IMR-90 (cell line): Measurements from ENCODE around the gene NAT14. TPM values are rescaled to one million over a fixed set of nuclear protein-coding genes. Genes with fewer than 3 reads are reported as not detected.

ENCODE experiments used
- ATAC-seq: fragments of 200-7000 bp; cut with Tn5 transposase; 2 replicates; pipeline ENCODE4 v1.9.1; 2020; ENCODE audit warnings: low read depth, mild to moderate bottlenecking, moderate library complexity
- BruUV-seq: library from RNA; stranded (reverse); fragments of 400-500 nt; replicated peaks from 2 replicates; lab custom pipeline; 2021; lab: Mats Ljungman, UMichigan
- CTCF ChIA-PET: fragments of 300-600 bp; formaldehyde crosslinking; extraction: SDS; loops from one replicate; lab custom pipeline; 2021; ENCODE audit warnings: antibody characterized with exemption; lab: Yijun Ruan, JAX
- POLR2A ChIA-PET: fragments of 300-600 bp; sonication (Branson Sonifier 250); formaldehyde crosslinking; loops from one replicate; lab custom pipeline; 2022; ENCODE audit warnings: antibody characterized with exemption; ENCODE audit not compliant: unreplicated experiment; lab: Charles Lee
- DNase-seq: peaks from one replicate; pipeline ENCODE4 v3.0.0; 2013
- H2AFZ ChIP-seq: replicated peaks from 2 replicates; pipeline ENCODE3; 2013; ENCODE audit warnings: low read length, mild to moderate bottlenecking; ENCODE audit not compliant: poor library complexity
- H2AK5ac ChIP-seq: 2 replicates; pipeline ENCODE4 v1.6.1; 2013; ENCODE audit warnings: low read depth, low read length, inconsistent platforms
- H2AK9ac ChIP-seq: replicated peaks from 2 replicates; pipeline ENCODE3; 2013; ENCODE audit warnings: mild to moderate bottlenecking, low read depth, low read length, moderate library complexity; ENCODE audit not compliant: poor library complexity
- H2BK120ac ChIP-seq: 2 replicates; pipeline ENCODE4 v1.6.1; 2013; ENCODE audit warnings: low read depth, low read length, inconsistent platforms
- H2BK15ac ChIP-seq: 3 replicates; pipeline ENCODE4 v1.6.1; 2013; ENCODE audit warnings: low read depth, low read length, inconsistent platforms
- H2BK20ac ChIP-seq: 2 replicates; pipeline ENCODE4 v1.6.1; 2013; ENCODE audit warnings: low read depth, mild to moderate bottlenecking, inconsistent platforms, low read length, moderate library complexity
- H2BK5ac ChIP-seq: 2 replicates; pipeline ENCODE4 v1.6.1; 2013; ENCODE audit warnings: mild to moderate bottlenecking, low read depth, low read length, inconsistent platforms; ENCODE audit not compliant: poor library complexity, severe bottlenecking
- H3K14ac ChIP-seq: replicated peaks from 2 replicates; pipeline ENCODE4 v1.6.1; 2013; ENCODE audit warnings: low read depth, low read length, inconsistent platforms
- H3K18ac ChIP-seq: 2 replicates; pipeline ENCODE4 v1.6.1; 2013; ENCODE audit warnings: low read depth, low read length, control low read depth
- H3K23ac ChIP-seq: 2 replicates; pipeline ENCODE4 v1.6.1; 2013; ENCODE audit warnings: low read depth, low read length, inconsistent platforms
- H3K27ac ChIP-seq: 2 replicates; pipeline ENCODE4 v1.5.1; 2013; ENCODE audit warnings: mild to moderate bottlenecking, control low read depth, low read length; ENCODE audit not compliant: insufficient read depth
- H3K27me3 ChIP-seq: 2 replicates; pipeline ENCODE4 v1.6.1; 2013; ENCODE audit warnings: low read length; ENCODE audit not compliant: control insufficient read depth, insufficient read depth
- H3K36me3 ChIP-seq: 2 replicates; pipeline ENCODE4 v1.6.1; 2013; ENCODE audit warnings: low read length, mixed read lengths; ENCODE audit not compliant: control insufficient read depth, insufficient read depth
- H3K4ac ChIP-seq: 2 replicates; pipeline ENCODE4 v1.6.1; 2013; ENCODE audit warnings: low read depth, low read length, inconsistent platforms
- H3K4me1 ChIP-seq: 2 replicates; pipeline ENCODE4 v1.6.1; 2013; ENCODE audit warnings: low read length, mixed read lengths; ENCODE audit not compliant: control insufficient read depth, insufficient read depth
- H3K4me2 ChIP-seq: 2 replicates; pipeline ENCODE4 v1.6.1; 2013; ENCODE audit warnings: low read depth, mild to moderate bottlenecking, control low read depth, low read length, moderate library complexity
- H3K4me3 ChIP-seq: 2 replicates; pipeline ENCODE4 v1.5.1; 2013; ENCODE audit warnings: low read depth, mild to moderate bottlenecking, control low read depth, low read length, moderate library complexity; ENCODE audit not compliant: insufficient read depth
- H3K56ac ChIP-seq: 2 replicates; pipeline ENCODE4 v1.6.1; 2013; ENCODE audit warnings: low read length, inconsistent platforms; ENCODE audit not compliant: insufficient read depth; ENCODE audit errors: extremely low read depth
- H3K79me1 ChIP-seq, 2 experiments: 2 replicates each; pipeline ENCODE4 v1.6.1; 2013; ENCODE audit warnings: low read length in 2 of 2, inconsistent platforms in 1 of 2, low read depth in 1 of 2
- H3K9ac ChIP-seq: 2 replicates; pipeline ENCODE4 v1.6.1; 2013; ENCODE audit warnings: low read depth, low read length, control low read depth
- H3K9me1 ChIP-seq: 2 replicates; pipeline ENCODE4 v1.6.1; 2013; ENCODE audit warnings: low read length, inconsistent platforms; ENCODE audit not compliant: insufficient read depth
- H3K9me3 ChIP-seq: 2 replicates; pipeline ENCODE4 v1.6.1; 2013; ENCODE audit warnings: low read length; ENCODE audit not compliant: control insufficient read depth, insufficient read depth
- H4K20me1 ChIP-seq: 2 replicates; pipeline ENCODE4 v1.6.1; 2013; ENCODE audit warnings: low read length, inconsistent platforms; ENCODE audit not compliant: insufficient read depth
- H4K5ac ChIP-seq: 2 replicates; pipeline ENCODE4 v1.6.1; 2013; ENCODE audit warnings: mild to moderate bottlenecking, low read depth, low read length, control low read depth
- H4K8ac ChIP-seq, 2 experiments: 2 replicates each; pipeline ENCODE4 v1.6.1; 2013; ENCODE audit warnings: low read depth in 2 of 2, low read length in 2 of 2, control low read depth in 1 of 2, inconsistent platforms in 1 of 2
- H4K91ac ChIP-seq: 2 replicates; pipeline ENCODE4 v1.6.1; 2013; ENCODE audit warnings: low read depth, low read length, inconsistent platforms; ENCODE audit not compliant: insufficient read depth
- BHLHE40 ChIP-seq: fragments of 150-350 bp; IDR thresholded peaks from 2 replicates; pipeline ENCODE4 v1.6.1; 2016; ENCODE audit warnings: mild to moderate bottlenecking, low read depth, low read length
- CEBPB ChIP-seq: IDR thresholded peaks from 2 replicates; pipeline ENCODE4 v1.6.1; 2012; ENCODE audit warnings: low read depth, low read length, improper control_type of control experiment
- CHD1 ChIP-seq: IDR thresholded peaks from 2 replicates; pipeline ENCODE4 v1.6.1; 2012; ENCODE audit warnings: low read depth, low read length, improper control_type of control experiment
- FOS ChIP-seq: fragments of 150-350 bp; IDR thresholded peaks from 2 replicates; pipeline ENCODE4 v1.6.1; 2016; ENCODE audit warnings: low read depth, low read length
- MAFK ChIP-seq: IDR thresholded peaks from 2 replicates; pipeline ENCODE4 v1.6.1; 2012; ENCODE audit warnings: low read depth, low read length, improper control_type of control experiment
- MAZ ChIP-seq: IDR thresholded peaks from 2 replicates; pipeline ENCODE4 v1.6.1; 2012; ENCODE audit warnings: low read depth, mild to moderate bottlenecking, low read length, improper control_type of control experiment, moderate library complexity, borderline replicate concordance
- MXI1 ChIP-seq: IDR thresholded peaks from 2 replicates; pipeline ENCODE4 v1.6.1; 2012; ENCODE audit warnings: low read depth, mild to moderate bottlenecking, low read length, moderate library complexity, borderline replicate concordance
- NFE2L2 ChIP-seq: fragments of 150-350 bp; IDR thresholded peaks from 2 replicates; pipeline ENCODE4 v1.6.1; 2016; ENCODE audit warnings: low read depth, mild to moderate bottlenecking, low read length
- POLR2A ChIP-seq: IDR thresholded peaks from 2 replicates; pipeline ENCODE4 v1.6.1; 2012; ENCODE audit warnings: mild to moderate bottlenecking, low read depth, low read length
- RAD21 ChIP-seq: IDR thresholded peaks from 2 replicates; pipeline ENCODE4 v1.6.1; 2012; ENCODE audit warnings: low read length, improper control_type of control experiment
- RCOR1 ChIP-seq: IDR thresholded peaks from 2 replicates; pipeline ENCODE4 v1.6.1; 2012; ENCODE audit warnings: mild to moderate bottlenecking, low read length, improper control_type of control experiment; ENCODE audit not compliant: insufficient replicate concordance
- RFX5 ChIP-seq: IDR thresholded peaks from 2 replicates; pipeline ENCODE4 v1.8.0; 2012; ENCODE audit warnings: low read depth, mild to moderate bottlenecking, low read length, moderate library complexity
- SMC3 ChIP-seq: fragments of 150-350 bp; IDR thresholded peaks from 2 replicates; pipeline ENCODE4 v1.6.1; 2016; ENCODE audit warnings: low read depth, mild to moderate bottlenecking, antibody characterized with exemption, low read length, moderate library complexity
- WGBS, 2 experiments: methylation state at CpG; one replicate each; pipeline versions ENCODE4 v1.1.5 to v1.1.7; 2013; ENCODE audit warnings: missing lambda C conversion rate in 2 of 2; ENCODE audit not compliant: insufficient read length in 1 of 2; ENCODE audit errors: extremely low coverage in 2 of 2; 5-methylcytosine and 5-hydroxymethylcytosine counted together
- dilution Hi-C: fragments of 300-500 bp; cut with HindIII; formaldehyde crosslinking; loops from one replicate; pipeline ENCODE4 v1.14.3; 2018; ENCODE audit warnings: low sequenced_read_pairs; ENCODE audit not compliant: unreplicated experiment
- in situ Hi-C: fragments of 300-500 bp; cut with MboI; formaldehyde crosslinking; loops from 3 replicates; pipeline ENCODE4 v1.14.3; 2019; ENCODE audit warnings: low sequenced_read_pairs, inconsistent platforms, mixed read lengths
- intact Hi-C: fragments of 100-400 bp; cut with micrococcal nuclease; formaldehyde crosslinking; loops from 2 replicates; pipeline ENCODE4 v1.10.0; 2022
- polyA plus RNA-seq, 3 experiments: library from polyadenylated mRNA; depleted of rRNA; stranded (reverse); fragments of >200 nt; gene quantifications; 2 replicates each; pipeline ENCODE4 v1.2.3, GENCODE V29; 2012; ENCODE audit warnings: low replicate concordance in 1 of 3
- total RNA-seq: library from RNA; depleted of rRNA; stranded (reverse); fragments of >200 nt; gene quantifications from 2 replicates; pipeline ENCODE4 v1.2.3, GENCODE V29; 2012
- TF ChIP-seq, protein P1 (sequence below): conservative IDR thresholded peaks from 2 replicates; pipeline ENCODE4 v1.5.1; 2012; ENCODE audit warnings: mild to moderate bottlenecking, low read depth, low read length, improper control_type of control experiment
- TF ChIP-seq, protein P2 (sequence below): fragments of 150-350 bp; IDR thresholded peaks from 2 replicates; pipeline ENCODE4 v1.6.1; 2017; ENCODE audit warnings: mild to moderate bottlenecking, antibody characterized with exemption, low read length, low read depth
- TF ChIP-seq, protein P3 (sequence below): fragments of 150-350 bp; IDR thresholded peaks from 2 replicates; pipeline ENCODE4 v1.6.1; 2016; ENCODE audit warnings: low read depth, mild to moderate bottlenecking, low read length, moderate library complexity, borderline replicate concordance

NAT14 gene
- total and polyA plus RNA-seq, 2 of the 4 experiments (the other 2 are of a cell fraction), result 4.3 to 41.2 TPM

DNA sequence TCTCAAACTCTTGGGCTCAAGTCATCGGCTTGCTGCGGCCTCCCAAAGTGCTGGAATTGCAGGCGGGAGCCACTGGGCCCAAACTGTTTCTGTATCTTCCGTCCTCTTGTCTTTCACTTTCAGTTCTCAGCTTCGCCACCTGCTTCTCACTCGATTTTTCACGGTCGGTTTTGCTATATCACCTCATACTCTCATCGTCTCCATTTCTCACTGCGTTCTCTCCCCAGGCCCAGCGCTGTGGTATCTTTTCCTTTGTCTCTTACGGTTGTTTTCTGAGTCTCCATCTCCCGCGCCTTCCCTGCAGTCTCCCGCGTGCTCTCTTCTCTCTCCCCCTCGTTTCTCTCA, 18.1 kb downstream of the NAT14 start:
- H3K4me2 ChIP-seq, result no peak overlapping the region
- H3K9ac ChIP-seq, result no peak overlapping the region
- H3K18ac ChIP-seq, result no peak overlapping the region
- BruUV-seq, result no TSS peak
- H3K23ac ChIP-seq, result no peak overlapping the region
- no peak overlapping the region for H2BK5ac ChIP-seq
- no peak overlapping the region; a peak in 1 of 4 replicates for H4K8ac ChIP-seq
- 88% methylated on average over 15 of the region's 17 CpGs; no CpG with 5 or more reads in 1 of the 2 experiments for WGBS, 2 experiments
- H2AK9ac ChIP-seq, result peak overlapping the region; percentile 80
- no peaks in the 10 kb centered on the region for H3K4me1 ChIP-seq
- H3K9me1 ChIP-seq, result no peaks in the 10 kb centered on the region
- dilution Hi-C loops (no loop called here), in situ Hi-C loops (no loop called here), intact Hi-C loops (loop anchor here (5.0 kb wide), 1 partner anchor 96 kb away; the partner anchor contains the start of gene UBE2S)
- H3K36me3 ChIP-seq, result peaks cover 10% of the 10 kb centered on the region; the same call in 1 of the 2 replicates
- H2AK5ac ChIP-seq, result no peak overlapping the region
- no peak overlapping the region for H3K4me3 ChIP-seq
- no peak for DNase-seq
- H3K27me3 ChIP-seq, result no peaks in the 10 kb centered on the region
- POLR2A ChIA-PET, result no interaction called here
- no peak overlapping the region for H3K27ac ChIP-seq
- H2BK120ac ChIP-seq, result no peak overlapping the region
- no peak overlapping the region for H3K56ac ChIP-seq
- H4K20me1 ChIP-seq, result no peaks in the 10 kb centered on the region
- no peak overlapping the region for H3K4ac ChIP-seq
- no peak overlapping the region for H2BK15ac ChIP-seq
- no peak overlapping the region for H2BK20ac ChIP-seq
- no peak overlapping the region for H4K5ac ChIP-seq
- H4K91ac ChIP-seq, result no peak overlapping the region
- CTCF ChIA-PET, result interaction anchor here (0.5 to 1.8 kb wide), 12 partner anchors 8 to 131 kb away, joined by 3 to 24 read pairs (median 6); partner anchors contain the start of genes ISOC2, ZNF628 and ZNF865
- no peaks in the 10 kb centered on the region for H3K9me3 ChIP-seq
- no peaks in the 10 kb centered on the region for H3K79me1 ChIP-seq
- no peak for ATAC-seq
- H2AFZ ChIP-seq, result peak overlapping the region; percentile 97
- TF ChIP-seq RAD21, result no peak
- TF ChIP-seq SMC3, result no peak
- no peak for TF ChIP-seq CEBPB
- TF ChIP-seq FOS, result no peak
- no peak for TF ChIP-seq RFX5
- TF ChIP-seq RCOR1, result no peak
- no peak for TF ChIP-seq NFE2L2
- no peak for TF ChIP-seq POLR2A
- TF ChIP-seq MXI1, result no peak
- TF ChIP-seq, protein P1, sequence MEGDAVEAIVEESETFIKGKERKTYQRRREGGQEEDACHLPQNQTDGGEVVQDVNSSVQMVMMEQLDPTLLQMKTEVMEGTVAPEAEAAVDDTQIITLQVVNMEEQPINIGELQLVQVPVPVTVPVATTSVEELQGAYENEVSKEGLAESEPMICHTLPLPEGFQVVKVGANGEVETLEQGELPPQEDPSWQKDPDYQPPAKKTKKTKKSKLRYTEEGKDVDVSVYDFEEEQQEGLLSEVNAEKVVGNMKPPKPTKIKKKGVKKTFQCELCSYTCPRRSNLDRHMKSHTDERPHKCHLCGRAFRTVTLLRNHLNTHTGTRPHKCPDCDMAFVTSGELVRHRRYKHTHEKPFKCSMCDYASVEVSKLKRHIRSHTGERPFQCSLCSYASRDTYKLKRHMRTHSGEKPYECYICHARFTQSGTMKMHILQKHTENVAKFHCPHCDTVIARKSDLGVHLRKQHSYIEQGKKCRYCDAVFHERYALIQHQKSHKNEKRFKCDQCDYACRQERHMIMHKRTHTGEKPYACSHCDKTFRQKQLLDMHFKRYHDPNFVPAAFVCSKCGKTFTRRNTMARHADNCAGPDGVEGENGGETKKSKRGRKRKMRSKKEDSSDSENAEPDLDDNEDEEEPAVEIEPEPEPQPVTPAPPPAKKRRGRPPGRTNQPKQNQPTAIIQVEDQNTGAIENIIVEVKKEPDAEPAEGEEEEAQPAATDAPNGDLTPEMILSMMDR, result no peak
- no peak for TF ChIP-seq CHD1
- TF ChIP-seq, protein P2, sequence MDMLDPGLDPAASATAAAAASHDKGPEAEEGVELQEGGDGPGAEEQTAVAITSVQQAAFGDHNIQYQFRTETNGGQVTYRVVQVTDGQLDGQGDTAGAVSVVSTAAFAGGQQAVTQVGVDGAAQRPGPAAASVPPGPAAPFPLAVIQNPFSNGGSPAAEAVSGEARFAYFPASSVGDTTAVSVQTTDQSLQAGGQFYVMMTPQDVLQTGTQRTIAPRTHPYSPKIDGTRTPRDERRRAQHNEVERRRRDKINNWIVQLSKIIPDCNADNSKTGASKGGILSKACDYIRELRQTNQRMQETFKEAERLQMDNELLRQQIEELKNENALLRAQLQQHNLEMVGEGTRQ, result no peak
- no peak for TF ChIP-seq BHLHE40
- TF ChIP-seq MAFK, result no peak
- TF ChIP-seq MAZ, result no peak
- TF ChIP-seq, protein P3, sequence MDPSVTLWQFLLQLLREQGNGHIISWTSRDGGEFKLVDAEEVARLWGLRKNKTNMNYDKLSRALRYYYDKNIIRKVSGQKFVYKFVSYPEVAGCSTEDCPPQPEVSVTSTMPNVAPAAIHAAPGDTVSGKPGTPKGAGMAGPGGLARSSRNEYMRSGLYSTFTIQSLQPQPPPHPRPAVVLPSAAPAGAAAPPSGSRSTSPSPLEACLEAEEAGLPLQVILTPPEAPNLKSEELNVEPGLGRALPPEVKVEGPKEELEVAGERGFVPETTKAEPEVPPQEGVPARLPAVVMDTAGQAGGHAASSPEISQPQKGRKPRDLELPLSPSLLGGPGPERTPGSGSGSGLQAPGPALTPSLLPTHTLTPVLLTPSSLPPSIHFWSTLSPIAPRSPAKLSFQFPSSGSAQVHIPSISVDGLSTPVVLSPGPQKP, result no peak
- no peak overlapping the region for H3K14ac ChIP-seq
